Measurements from ENCODE around the gene ATP2A1.

DNA sequence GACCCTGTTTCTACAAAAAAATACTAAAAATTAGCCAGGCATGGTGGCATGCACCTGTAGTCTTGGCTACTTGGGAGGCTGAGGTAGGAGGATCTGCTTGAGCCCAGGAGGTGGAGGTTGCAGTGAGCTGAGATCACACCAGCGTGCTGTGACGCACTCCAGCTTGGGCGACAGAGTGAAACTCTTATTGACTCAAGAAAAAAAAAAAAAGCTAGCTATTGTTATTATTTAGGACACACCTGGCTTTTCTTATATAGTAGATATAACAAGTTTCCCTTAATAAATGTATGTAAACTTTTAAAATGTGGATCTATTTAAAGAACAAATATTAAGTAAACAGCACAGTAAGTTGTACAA, 44.9 kb downstream of the ATP2A1 start:
- TF ChIP-seq, protein P1, sequence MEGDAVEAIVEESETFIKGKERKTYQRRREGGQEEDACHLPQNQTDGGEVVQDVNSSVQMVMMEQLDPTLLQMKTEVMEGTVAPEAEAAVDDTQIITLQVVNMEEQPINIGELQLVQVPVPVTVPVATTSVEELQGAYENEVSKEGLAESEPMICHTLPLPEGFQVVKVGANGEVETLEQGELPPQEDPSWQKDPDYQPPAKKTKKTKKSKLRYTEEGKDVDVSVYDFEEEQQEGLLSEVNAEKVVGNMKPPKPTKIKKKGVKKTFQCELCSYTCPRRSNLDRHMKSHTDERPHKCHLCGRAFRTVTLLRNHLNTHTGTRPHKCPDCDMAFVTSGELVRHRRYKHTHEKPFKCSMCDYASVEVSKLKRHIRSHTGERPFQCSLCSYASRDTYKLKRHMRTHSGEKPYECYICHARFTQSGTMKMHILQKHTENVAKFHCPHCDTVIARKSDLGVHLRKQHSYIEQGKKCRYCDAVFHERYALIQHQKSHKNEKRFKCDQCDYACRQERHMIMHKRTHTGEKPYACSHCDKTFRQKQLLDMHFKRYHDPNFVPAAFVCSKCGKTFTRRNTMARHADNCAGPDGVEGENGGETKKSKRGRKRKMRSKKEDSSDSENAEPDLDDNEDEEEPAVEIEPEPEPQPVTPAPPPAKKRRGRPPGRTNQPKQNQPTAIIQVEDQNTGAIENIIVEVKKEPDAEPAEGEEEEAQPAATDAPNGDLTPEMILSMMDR (conservative IDR thresholded peaks at IDR 0.05; ENCODE audit: low read length), result no peak
- no peak for TF ChIP-seq EZH2phosphoT487 (IDR thresholded peaks at IDR 0.05; ENCODE audit: borderline replicate concordance)

Measured in Loucy (cell line).